NCI-H2029 (cell line): ENCODE measurements around the gene NALF2.

Source experiments
- DNase-seq: peaks from one replicate; lab custom pipeline; 2025; lab: John Stamatoyannopoulos, UW

NALF2 gene

DNA sequence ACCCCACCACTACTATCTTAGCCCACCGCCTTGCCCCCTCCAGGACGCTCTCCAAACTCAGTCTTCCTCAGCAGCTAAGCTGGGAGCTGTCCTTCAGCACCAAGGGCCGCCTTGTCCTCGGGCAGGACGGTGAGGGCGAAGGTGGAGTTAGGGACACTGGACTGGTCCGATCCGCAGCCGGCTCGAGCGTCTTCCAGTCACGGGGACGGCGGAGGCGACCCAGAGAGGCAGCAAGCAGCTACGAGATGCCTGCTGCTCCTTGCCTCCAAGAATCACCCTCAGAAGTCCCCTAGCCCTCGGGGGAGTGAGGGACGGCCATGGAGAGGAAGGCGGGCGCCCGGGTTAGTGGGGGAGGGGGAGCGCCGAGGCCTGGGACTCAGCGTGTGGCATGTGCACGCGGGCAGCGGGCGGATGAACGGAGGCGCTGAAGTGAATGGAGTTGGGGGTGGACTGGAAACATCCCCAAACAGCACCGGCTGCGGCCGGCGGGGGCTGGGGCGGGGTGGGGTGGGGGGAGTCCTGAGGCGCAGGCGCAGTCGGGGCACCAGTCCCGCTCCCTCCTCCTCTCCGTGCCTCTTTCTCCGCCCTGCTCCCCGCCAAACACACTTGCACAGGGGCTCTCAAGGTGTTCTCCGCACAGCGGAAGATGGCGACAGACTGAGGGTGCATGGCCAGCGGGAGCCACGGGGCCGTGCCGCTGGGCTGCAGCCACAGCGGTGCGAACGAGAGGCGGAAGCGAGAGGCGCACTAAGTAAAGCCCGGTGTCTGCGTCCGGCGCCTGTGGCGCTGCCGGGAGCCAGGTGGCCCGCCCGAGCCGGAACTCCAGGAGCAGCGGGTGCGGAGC lies at the start of gene NALF2:
Gene NALF2 (plus strand): TSS at position 545 of the 844 bp plus-strand sequence. CDS start 957 bp downstream, outside the sequence.
- peak; percentile 36 for DNase-seq

DNA sequence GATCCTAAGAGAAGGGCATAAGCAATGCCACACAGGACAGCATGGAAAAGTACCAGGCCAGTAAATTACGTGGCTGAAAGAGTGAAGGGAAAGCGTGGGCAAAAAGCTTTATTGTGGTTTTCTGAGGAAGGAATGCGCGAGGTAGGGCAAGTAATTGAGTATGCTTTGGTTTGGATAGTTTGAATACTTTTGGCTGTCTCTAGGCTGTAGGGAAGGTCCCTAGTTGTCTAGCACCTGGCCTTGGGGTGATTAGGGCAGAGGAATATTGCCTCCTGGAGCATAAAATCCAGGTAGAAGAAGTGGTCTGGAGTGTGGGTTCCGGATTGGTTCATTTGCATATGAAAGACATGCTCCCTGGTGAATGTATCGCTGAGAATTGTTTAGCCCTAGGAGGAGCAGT lies 46.4 kb upstream of the NALF2 start:
- no peak for DNase-seq

DNA sequence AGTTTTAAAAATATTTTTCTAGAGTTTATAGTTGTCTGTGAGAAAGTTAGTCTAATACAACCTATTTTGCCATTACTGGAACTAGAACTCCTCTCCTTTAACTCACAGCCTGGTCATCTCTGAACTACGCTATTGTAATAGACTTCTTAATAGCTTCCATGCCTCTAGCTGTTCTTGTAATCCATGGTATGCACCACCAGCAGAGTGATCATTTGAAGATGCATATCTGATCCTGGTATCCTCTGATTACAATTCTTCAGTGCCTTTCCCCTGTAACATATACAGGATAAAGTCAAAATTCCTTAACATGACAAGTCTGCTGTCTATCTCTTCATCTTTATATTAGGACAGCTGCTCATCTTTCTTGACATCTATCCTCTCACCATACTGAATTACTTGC lies 37.6 kb upstream of the NALF2 start:
- DNase-seq: no peak

DNA sequence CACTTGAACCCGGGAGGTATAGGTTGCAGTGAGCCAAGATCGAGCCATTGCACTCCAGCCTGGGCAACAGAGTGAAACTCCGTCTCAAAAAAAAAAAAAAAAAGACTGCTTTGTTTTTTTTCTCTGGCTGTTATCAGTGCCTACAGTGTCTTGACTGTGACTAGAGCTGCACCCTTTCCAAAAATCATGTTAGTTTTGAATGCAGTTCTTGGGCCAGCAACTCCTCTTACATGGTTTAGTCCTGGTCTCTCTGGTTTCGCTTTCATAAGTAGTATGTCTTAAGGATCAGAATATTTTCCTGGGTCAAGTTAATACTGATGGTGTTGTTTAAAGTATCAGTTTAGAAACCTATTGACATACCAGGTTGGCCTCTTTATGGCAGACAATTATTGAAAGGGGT lies 34.2 kb upstream of the NALF2 start:
- DNase-seq: no peak

DNA sequence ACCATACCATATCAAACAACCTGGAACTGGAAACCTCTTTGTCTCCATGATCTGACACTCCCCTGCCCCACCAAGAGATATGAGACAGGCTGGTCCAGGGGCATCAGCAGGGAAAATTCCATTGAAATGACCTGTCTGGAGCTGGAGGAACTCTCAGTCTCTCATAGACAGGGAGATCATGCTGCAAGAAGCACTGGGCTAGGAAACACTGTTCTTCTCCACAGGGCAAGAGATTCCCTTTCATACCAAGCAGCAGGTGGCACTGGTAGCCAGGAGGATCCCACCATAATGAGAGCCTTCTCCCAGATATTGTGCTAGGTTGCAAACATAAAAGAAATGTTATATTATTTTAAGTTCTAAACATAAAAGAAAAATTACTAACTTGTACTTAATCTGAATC lies 14.5 kb upstream of the NALF2 start:
- DNase-seq: no peak

DNA sequence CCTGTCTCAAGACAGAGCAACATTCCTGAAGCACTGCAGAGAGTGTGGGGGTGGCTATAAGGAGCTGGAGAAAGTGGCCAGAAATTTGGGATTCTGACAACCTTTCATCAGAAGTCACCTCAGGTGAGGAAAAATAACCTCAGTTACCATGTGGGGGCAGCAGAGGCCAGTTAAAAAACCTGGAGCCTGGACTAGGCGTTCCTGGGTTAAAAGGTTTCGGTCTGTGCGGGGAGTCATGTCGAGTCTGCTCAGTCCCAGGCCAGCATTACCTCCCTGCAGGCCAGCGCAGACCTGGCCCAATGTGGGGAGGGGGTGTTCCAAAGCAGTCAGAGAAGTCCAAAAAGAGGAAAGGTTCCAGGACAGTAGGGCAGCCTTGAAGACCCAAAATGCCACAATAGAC lies 10.9 kb upstream of the NALF2 start:
- DNase-seq: peak; percentile 3

DNA sequence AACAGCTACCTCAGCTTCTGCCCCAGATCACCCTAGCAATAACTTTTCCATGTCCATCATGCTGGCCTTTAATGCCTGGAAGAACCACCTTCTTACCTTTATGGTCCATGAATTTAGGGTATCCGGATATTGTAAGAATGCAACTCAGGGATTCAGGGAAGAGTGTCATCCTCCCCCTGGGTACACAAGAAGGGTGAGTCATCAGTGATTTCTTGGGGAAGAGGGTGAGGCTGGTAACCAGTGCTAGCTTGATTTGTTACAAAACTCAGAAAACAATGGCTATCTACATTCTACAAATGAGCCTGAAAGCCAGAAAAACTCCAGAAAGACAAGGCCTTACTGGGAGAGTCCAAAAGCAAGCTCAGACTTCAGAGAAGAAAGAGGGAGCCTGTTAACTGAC lies 10.4 kb upstream of the NALF2 start:
- no peak for DNase-seq

DNA sequence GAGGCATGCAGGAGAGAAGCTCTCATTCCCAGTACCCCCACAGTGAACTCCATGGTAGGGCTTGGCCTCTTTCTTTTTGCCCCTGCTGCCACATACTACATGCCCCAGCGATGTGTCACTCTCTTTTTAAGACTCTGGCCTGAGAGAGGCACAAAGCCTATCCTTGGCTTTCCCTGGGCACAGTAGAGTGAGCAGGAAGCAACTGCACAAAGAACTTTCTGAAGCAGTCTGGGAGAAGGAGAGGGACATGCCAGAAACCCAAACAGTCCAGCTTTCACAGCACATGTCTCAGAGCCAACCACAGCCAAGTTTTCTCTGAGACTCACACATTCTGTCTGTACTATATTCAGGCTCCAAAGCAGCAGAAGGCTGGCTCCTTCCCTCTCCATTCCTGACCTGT lies 7.9 kb upstream of the NALF2 start:
- DNase-seq: no peak

DNA sequence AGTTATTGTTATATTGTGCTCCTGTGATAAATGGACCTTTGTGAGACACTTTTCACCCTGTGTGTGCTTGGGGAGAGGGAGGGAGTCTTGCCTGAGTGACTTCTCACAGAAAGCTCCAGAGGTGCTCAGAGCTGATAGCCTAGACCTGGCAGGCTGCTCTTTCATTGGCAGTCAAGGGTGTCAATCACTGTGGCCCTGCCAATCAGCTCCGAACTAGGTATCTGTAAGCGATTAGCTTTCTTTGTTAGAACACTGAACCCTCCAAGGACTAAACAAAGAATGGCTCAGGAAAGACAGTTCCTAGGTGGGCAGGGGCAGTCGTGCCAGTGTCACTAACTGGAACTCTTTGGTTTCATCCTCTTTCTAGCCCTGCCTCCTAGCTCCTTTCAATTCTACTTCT lies 2.7 kb upstream of the NALF2 start:
- DNase-seq: no peak

DNA sequence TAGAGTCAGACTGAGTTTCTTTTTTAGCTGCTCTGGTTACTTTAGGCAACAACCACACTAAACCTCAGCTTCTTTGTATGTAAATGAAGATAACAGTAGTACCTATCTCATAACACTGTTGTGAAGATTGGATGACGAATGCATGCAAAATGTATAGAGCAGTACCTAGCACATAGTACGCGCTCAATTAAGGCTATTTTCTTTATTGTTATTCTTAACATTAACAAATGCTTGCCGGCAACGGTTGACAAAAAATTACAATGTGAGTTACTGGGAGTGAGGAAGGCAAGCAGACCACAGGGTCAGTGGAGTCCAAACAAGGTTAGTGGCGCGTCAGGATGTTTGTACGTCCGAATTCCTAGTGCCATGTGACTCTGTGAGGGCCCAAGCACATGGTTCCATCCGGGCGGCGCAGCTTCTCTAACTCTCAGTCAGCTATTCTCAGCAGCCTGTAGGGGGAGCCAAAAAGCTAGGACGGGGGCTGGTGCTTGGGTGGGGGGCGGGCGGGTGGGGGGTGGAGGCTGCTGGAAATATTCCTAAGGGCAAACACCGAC lies 821 bp upstream of the NALF2 start:
- DNase-seq: peak; percentile 36

DNA sequence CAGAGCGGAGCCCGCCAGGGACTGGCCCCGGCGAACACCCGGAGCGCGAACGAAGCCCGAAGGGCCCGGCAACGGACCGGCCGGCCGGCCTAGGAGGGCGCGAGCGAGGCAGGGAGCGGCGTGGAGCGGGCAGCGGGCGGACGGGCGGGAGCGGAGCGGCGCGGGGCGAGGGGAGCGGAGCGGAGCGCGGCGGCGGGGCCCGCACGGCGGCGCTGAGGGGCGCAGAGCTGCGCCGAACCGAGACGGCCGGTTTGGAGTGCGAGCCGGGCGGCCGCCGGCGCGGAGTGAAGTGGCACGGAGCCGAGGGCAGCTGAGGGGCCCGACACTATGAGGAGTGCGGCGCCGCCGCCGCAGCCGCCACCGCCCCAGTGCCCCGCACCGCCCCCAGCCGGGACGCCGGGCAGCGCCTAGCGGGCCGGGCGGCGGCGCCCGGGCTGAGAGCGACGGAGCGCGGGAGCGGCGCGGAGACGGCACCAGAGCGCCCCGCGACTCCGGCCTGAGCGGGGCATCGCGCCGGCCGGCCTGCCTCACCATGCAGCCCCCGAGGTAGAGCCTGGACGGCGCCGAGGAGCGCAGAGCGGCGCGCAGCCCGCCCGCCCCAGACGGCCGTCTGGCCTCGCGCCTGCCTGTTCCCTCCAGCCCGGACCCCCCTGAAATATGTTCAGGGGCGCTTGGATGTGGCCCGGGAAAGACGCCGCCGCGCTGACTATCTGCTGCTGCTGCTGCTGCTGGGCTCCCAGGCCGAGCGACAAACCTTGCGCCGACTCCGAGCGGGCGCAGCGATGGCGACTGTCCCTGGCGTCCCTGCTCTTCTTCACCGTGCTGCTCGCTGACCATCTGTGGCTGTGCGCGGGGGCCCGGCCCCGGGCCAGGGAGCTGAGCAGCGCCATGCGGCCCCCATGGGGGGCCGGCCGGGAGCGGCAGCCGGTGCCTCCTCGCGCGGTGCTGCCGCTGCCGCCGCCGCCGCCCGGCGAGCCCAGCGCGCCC lies 793 bp downstream of the NALF2 start:
- no peak for DNase-seq

DNA sequence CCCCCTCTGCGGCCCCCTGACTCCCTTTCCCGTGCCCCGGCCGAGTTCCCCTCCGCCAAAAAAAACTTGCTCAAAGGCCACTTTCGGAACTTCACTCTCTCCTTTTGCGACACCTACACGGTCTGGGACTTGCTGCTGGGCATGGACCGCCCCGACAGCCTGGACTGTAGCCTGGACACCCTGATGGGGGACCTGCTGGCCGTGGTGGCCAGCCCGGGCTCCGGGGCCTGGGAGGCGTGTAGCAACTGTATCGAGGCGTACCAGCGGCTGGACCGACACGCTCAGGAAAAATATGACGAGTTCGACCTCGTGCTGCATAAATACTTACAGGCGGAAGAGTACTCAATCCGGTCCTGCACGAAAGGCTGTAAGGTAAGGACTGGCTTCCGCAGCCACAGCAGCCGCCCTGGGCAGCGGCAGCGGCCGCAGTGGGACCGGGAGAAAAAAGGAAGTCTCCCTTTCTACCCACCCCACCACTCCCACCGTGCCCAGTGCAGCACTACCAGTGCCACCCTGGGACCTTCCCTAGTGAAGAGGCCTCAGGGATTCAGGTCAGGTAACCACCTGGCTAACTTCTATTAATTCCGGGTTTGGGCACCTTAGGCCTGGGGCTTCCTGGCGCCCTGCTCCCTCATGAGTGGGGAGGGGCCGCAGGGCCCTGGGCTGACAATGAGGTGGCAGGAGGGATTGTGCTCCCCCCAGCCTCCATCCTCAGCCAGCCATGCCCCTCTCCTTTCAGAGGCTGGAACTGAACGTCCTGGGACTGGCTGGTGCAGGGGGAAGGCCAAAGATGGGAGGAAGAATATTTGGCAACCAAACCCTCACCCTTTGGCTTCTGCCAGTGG lies 1.9 kb downstream of the NALF2 start:
- no peak for DNase-seq

DNA sequence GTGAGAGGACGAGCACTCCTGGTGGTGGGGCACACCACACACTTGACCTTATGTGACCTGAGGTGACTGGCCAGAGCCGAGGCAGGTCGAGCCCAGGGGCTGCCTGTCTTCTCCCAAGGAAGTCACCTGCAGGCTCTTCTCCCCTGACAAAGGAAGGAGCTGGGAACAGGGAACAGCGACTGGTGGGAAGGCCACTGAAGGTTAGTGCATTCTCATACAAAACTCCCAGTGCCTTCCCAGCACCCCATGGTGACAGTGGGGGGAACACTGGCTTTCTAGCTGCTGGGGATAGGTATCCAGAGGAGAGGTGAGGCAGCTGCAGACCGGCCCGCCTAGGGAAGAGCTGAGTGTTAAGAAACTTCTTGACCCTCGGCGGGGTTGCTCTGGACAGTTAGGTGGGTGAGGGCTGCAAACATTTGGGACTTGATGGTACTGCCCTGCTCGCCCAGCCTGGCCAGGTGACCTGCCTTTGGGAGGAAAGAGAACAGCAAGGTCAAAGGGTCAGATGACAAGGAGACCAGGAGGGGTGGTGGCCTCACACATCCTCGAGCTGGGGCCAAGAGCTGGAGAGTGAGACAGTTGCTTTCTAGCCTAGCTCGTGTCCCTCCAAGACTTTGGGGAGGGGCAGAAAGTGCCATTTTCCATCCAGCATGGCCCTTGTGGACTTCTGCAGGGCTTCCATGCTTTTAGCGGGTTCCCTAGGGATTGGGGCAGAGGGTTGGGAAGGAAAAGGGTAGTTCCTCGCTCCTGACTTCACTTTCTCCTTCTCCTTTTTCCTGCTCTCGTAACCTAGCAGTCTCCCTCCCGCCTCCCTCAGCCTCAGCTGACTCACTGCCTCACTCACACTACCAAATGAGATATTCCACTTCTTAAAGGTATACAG lies 2.7 kb downstream of the NALF2 start:
- DNase-seq: no peak

DNA sequence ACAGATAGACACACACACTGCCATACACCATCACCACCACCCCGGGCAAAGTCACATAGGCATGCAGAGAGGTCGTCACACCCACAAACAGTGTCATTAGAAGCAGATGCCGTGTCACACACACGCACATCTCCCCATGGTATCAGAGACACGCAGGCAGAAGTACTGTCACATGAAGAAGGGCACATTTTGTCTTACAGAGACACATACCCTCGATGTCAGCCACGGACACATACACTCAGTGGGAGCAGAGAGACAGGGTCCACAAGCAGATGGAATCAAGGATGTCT lies 3.3 kb downstream of the NALF2 start:
- no peak for DNase-seq

DNA sequence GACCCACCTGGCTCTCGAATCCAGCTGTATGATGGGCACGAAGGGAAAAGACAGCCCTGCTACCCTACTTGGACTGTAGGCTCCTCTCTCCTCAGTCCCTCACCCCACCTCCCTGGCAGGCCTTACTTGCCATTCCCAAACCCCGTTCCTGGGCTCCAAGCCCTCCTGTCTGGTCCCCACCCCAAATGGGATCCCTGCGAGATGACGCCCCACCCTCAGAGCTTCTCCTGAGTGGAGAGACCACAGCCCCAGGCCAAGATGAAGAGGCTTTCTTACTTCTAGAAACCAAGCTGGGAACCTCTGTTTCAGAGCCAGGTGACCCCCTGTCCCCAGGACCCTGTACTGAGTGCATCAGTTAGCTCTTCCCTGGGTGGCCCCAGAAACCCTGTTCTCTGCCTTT lies 4.5 kb downstream of the NALF2 start:
- DNase-seq: no peak

DNA sequence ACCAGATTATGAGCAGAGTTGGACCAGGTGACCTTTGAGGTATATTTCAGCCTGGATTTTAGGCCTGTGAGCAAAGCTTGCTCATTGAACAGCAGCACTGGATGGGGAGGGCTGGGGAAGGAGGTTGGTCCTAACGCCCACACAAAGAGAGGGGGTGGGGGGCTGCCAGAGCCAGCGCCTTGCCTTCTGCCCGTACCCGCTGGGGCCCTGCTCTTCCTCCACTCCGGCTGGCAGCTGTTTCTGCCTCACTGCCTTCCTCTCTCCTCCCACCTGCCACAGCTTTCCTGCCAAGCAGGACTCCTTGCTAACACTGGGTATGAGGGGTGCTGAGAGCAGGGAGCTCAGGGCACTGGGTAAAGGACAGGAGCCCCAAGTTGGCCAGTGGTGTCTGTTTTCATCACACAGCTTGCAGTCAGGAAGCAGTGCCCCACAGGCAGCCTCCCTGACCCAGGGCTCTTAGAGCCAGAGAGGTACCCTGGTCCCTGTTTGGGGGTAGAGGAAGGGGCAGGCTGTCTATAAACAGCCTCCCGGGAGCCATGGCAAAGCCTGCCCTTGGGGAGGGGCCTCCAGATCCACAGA lies 6.1 kb downstream of the NALF2 start:
- no peak for DNase-seq

DNA sequence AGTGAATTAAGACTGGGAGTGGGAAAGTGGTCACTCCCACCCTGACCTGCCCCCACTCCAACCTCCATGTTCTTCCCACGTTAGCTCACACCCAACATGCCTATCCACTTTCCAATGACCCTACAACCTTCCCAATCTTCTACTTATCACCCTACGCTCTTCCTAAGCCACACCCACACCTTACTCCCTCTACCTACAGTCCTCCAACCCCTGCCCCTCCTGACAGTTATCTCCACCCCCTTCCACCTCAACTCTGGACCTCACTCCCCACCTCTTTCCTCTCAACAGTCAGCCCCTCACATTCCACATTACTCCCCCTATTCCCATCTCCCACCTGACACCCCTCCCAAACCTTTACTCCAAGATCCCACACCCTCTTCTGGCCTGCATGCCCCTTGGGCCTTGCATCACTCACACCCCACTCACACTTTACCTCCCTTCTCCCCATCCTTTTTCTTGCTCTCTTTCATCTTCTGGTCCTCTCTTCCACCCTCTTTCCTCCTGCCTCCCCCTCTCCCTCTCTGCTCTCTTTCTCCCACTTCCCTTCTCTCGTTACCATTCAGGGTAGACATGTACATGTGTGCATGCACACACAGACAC lies 6.9 kb downstream of the NALF2 start:
- DNase-seq: no peak

DNA sequence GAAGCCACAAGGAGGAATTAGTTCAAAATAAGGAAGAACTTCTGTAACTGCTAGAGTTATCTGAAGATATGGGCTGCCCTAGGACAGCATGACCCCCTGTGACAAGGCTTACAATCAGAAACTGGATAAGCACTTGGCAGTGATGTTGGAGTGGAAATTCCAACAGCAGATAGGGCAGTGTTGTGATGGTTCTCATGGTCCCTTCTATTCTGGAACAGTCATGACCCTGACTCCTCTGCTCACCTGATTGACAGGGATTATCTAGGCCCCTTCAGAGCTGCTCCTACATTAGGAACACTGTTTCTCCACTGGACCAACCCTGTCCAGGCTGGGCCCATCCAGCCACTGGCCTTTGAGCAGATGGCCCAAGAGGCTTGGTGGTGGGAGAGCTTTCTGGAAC lies 17.9 kb downstream of the NALF2 start:
- DNase-seq: no peak

DNA sequence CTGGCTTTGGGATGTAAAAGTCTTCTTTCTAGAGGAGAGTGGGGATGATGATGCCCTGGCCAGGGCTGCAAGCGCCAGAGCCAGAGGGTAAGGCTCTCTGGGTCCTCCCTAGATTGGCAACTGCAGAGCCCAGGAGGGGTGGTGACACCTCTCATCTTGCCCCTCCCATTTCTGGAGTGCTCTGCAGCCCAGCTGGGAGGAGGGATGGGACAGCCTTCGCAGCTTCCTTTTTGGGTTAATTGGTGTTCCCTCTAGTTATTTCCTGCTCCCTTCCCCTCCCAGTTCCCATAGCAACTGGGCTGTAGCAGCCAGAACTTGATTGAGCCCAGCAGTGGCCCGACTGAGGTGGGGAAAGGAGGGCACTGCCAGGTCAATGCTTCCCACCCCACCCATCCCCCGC lies 19.2 kb downstream of the NALF2 start:
- DNase-seq: no peak

DNA sequence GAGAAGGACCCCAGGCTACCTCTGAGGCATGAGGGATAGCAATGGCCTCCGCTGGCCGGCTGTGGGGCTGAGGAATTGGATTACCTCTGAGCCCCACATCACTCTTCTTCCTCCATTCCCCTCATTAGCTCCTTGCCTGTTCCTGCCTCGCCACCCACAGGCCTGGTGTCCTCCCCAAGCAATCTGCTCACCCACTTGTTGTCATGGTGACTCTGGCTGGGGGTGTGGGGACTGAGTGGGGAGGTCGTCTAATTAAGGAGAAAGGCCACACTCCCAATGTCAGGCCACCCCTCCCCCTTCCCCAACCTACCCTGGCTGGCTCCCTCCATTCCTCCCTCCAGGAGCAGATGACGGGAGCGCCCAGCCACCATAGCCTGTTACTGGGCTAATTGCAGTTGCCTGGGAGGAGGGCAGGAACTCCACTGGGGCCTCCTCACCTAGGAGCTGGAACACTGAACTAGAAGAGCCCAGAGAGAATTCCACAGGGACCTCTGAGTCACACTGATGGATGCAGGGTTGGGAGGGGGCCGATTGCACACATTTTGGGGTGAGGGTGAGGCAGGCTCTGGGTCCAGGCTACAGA lies 20.7 kb downstream of the NALF2 start:
- no peak for DNase-seq
